Measurements from ENCODE around the gene MARS1. TPM values are rescaled to one million over a fixed set of nuclear protein-coding genes. Genes with fewer than 3 reads are reported as not detected.

Gene MARS1
- total and polyA plus RNA-seq, 8 donors = 92.5 to 168 (median 110) TPM

GRCh38 chr12:57518176-57518919 lies 30.5 kb downstream of the MARS1 start:
- TF ChIP-seq CTCF (IDR thresholded peaks at IDR 0.05) = no peak
- DNase-seq (no peak), ATAC-seq (no peak)
- H3K4me3 ChIP-seq = peak overlapping the region; percentile 8 to 95
- H3K27ac ChIP-seq = peak overlapping the region in 1 of 2 donors; percentile 97
- H3K27me3 ChIP-seq = no peaks in the 10 kb centered on the region
- no peaks in the 10 kb centered on the region for H3K9me3 ChIP-seq
- H3K4me1 ChIP-seq = peaks cover 29 to 52% of the 10 kb centered on the region in 2 donors
- H3K36me3 ChIP-seq = peaks cover 0 to 54% of the 10 kb centered on the region in 2 donors
- intact Hi-C loops (cut with DNase I) = no loop called here

DNA sequence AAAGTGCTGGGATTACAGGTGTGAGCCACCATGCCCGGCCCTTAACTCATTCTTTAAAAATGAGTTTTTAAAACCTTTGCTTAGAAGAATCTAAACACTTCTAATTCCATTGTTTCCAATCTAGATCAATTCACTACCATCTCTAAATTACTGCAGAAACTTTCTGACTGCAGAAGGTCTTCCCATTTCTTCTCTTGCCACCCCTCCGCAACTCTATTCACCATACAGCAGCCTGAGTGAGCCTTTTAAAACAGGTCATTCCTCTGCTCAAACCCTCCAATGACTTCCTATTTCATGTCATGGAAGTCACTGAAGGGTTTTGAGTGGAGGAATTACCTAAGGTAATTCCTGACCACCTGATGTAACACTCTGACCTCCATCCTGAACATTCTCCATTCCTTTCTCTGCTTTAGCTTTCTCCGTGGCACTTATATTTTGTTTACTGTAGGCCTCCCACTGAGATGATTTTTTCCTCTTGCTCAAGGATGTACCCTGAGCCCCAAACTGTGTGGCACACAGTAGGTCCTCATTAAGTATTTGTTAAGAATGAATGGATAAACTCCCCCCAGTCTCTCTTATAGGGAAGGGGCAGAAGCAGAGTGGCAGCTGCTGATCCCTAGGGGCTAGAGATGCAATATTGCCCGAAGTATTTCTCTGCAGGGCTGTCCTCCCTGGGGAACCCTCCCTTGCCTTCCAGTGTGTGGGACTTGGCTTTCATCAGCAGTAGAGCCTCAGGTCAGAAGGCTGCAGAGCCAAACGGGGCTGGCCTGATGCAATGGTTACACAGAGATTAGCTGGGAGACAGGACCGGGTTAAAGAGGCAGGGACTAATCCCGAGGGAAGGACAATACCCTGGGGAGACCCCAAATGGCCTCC lies 31.3 kb downstream of the MARS1 start:
- Histone ChIP-seq H3K36me3 (peaks cover 0 to 48% of the 10 kb centered on the region in 2 donors), H3K4me1 (peaks cover 35 to 60% of the 10 kb centered on the region in 2 donors), H3K4me3 (peak overlapping the region; percentile 55 to 95), H3K27ac (peak overlapping the region; percentile 91 to 97), H3K9me3 (no peaks in the 10 kb centered on the region), H3K27me3 (no peaks in the 10 kb centered on the region)
- DNase-seq (peak in 1 of 4 donors; percentile 28), ATAC-seq (no peak)
- intact Hi-C loops (cut with DNase I) = no loop called here
- no peak for TF ChIP-seq CTCF (IDR thresholded peaks at IDR 0.05)

DNA sequence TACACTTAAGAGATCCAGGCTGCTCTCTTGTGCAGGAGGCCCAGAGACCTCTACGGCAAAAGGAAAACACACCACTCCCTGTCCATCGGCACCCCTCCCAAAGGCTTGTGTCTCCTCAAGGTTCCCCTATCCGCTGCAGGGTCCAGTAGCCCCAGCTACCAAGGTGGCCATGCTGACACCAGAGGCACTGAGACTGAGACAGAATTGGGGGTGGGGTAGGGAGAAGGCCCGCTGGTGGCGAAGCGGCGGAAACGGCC lies 31.9 kb downstream of the MARS1 start:
- peak overlapping the region; percentile 55 to 95 for H3K4me3 ChIP-seq
- H3K27me3 ChIP-seq = no peaks in the 10 kb centered on the region
- H3K9me3 ChIP-seq = no peaks in the 10 kb centered on the region
- H3K4me1 ChIP-seq = peaks cover 41 to 66% of the 10 kb centered on the region in 2 donors
- intact Hi-C loops (cut with DNase I) = no loop called here
- peak overlapping the region; percentile 91 to 97 for H3K27ac ChIP-seq
- no peak for TF ChIP-seq CTCF (IDR thresholded peaks at IDR 0.05)
- H3K36me3 ChIP-seq = peaks cover 0 to 48% of the 10 kb centered on the region in 2 donors
- no peak for ATAC-seq
- DNase-seq = no peak

DNA sequence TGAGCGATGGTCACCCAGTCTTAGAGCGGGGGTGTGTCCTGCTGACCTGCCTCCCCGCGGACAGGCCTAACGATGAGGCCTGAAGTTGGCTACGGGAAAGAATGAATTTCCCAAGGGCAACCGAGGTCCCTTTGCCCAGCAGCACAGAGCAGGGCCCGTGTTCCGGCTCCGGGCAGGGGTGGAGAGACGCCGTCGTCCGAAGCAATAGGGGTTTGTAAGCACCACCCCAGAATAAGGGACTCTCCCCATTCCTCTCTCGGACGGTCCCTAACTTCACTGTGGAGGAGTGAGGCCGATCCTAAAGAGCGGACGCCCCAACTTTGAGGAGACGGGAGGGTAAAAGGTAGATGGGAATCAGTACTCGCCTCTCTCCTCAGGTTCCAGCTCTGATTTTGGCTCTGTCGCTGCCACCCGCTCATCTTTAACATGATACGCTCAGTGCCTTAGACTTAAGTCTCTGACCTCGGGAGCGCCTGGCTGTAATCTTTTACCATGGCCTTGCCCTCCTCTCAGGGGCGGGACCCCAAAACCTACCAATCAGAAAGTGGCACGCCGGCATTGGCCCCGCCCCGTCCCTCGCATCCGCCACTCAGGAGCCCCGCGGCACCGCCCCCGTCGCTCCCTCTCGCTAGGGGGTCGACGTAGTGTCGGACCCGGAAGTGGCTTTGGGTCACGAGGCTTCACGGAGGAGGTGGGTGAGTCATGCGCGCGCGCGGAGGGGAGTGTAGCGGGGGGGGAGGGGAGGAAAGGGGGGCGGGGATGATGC lies 32.4 kb downstream of the MARS1 start, which contains the start of gene DDIT3:
DDIT3 (minus strand) TSS at position 462 of the 766 bp plus-strand sequence. CDS start 3,108 bp downstream, outside the sequence.
- peak; percentile 85 for ATAC-seq
- no peaks in the 10 kb centered on the region for H3K27me3 ChIP-seq
- H3K4me1 ChIP-seq = peaks cover 45 to 71% of the 10 kb centered on the region in 2 donors
- peak within 1 kb of the TSS; percentile 95 to 97 for H3K27ac ChIP-seq
- H3K36me3 ChIP-seq = peaks cover 0 to 48% of the 10 kb centered on the region in 2 donors
- H3K9me3 ChIP-seq = no peaks in the 10 kb centered on the region
- peak; percentile 98 to 100 (median 99) for DNase-seq
- no peak for TF ChIP-seq CTCF (IDR thresholded peaks at IDR 0.05)
- intact Hi-C loops (cut with DNase I) = no loop called here
- peak within 1 kb of the TSS; percentile 55 to 95 for H3K4me3 ChIP-seq

Data from left lung (tissue), 10 donors.